Stimulated activated CD4-positive, alpha-beta T cell treated with anti-CD3 and anti-CD28 coated beads, Interleukin-1b, Interleukin-23, amount 100 ng/mL, for 24 hours (primary cell): ENCODE data around the gene NUDT1.

Experiments used
- DNase-seq, 4 experiments: peaks; one replicate each; pipeline ENCODE4 v3.0.0-alpha.2; 2020; ENCODE audit warnings: low read depth in 4 of 4, low spot score in 1 of 4

The NUDT1 gene

GRCh38 chr7:2204446-2204845, 37.6 kb upstream of the NUDT1 start:
- no peak for DNase-seq

GRCh38 chr7:2205036-2205780, 36.8 kb upstream of the NUDT1 start:
- no peak for DNase-seq

- no peak for DNase-seq
Measured at GRCh38 chr7:2208712-2209111, 33.3 kb upstream of the NUDT1 start.

- DNase-seq, result peak in 3 of 4 experiments; percentile 21 to 30 (median 22)
Measured at GRCh38 chr7:2209146-2209960, 32.7 kb upstream of the NUDT1 start.

GRCh38 chr7:2209961-2210323, 32.1 kb upstream of the NUDT1 start:
- DNase-seq, result no peak

- DNase-seq, result no peak
Measured at GRCh38 chr7:2210551-2211258, 31.3 kb upstream of the NUDT1 start.

- no peak for DNase-seq
Measured at GRCh38 chr7:2211259-2211880, 30.7 kb upstream of the NUDT1 start.

- no peak for DNase-seq
Measured at GRCh38 chr7:2211926-2212325, 30.1 kb upstream of the NUDT1 start.

- no peak for DNase-seq
Measured at GRCh38 chr7:2212906-2213305, 29.1 kb upstream of the NUDT1 start.

- DNase-seq, result no peak
Measured at GRCh38 chr7:2213551-2214215, 28.3 kb upstream of the NUDT1 start.

GRCh38 chr7:2214636-2215035, 27.4 kb upstream of the NUDT1 start:
- no peak for DNase-seq

- no peak for DNase-seq
Measured at GRCh38 chr7:2215851-2216250, 26.2 kb upstream of the NUDT1 start.

GRCh38 chr7:2217206-2217605, 24.8 kb upstream of the NUDT1 start:
- DNase-seq, result no peak

- no peak for DNase-seq
Measured at GRCh38 chr7:2217716-2218443, 24.1 kb upstream of the NUDT1 start.

GRCh38 chr7:2218444-2218785, 23.6 kb upstream of the NUDT1 start:
- no peak for DNase-seq

- DNase-seq, result no peak
Measured at GRCh38 chr7:2219136-2219535, 22.9 kb upstream of the NUDT1 start.

- DNase-seq, result no peak
Measured at GRCh38 chr7:2219606-2220005, 22.4 kb upstream of the NUDT1 start.

- DNase-seq, result no peak
Measured at GRCh38 chr7:2220030-2220429, 22.0 kb upstream of the NUDT1 start.

GRCh38 chr7:2220506-2220905, 21.5 kb upstream of the NUDT1 start:
- DNase-seq, result no peak

- DNase-seq, result no peak
Measured at GRCh38 chr7:2220954-2221353, 21.1 kb upstream of the NUDT1 start.
